Lung (tissue), 12 donors: Measurements from ENCODE around the gene TSEN34. TPM values are rescaled to one million over a fixed set of nuclear protein-coding genes. Genes with fewer than 3 reads are reported as not detected.
A peak's percentile ranks its signal among the peaks of the same experiment; 100 is the strongest.

Experiments used
- ATAC-seq: fragments of 200-7000 bp; cut with Tn5 transposase; one replicate; pipeline ENCODE4 v1.9.1; 2020; ENCODE audit warnings: moderate number of reproducible peaks; ENCODE audit not compliant: insufficient read depth, low FRiP score
- DNase-seq, 3 donors: peaks; one replicate each; pipeline ENCODE4 v3.0.0-alpha.2; 2013 to 2017
- H3K27ac ChIP-seq, 2 donors: one replicate each; pipeline ENCODE4 v1.5.1; 2013; ENCODE audit warnings: mild to moderate bottlenecking in 2 of 2, moderate library complexity in 2 of 2, control low read depth in 1 of 2, inconsistent platforms in 1 of 2, low read depth in 1 of 2, low read length in 1 of 2
- H3K27me3 ChIP-seq, 3 donors: one replicate each; pipeline ENCODE4 v1.5.1; 2013; ENCODE audit warnings: low read length in 2 of 3; ENCODE audit not compliant: control insufficient read depth in 3 of 3, insufficient read depth in 3 of 3
- H3K36me3 ChIP-seq, 4 donors: one replicate each; pipeline ENCODE4 v1.5.1; 2013; ENCODE audit warnings: low read length in 4 of 4, mild to moderate bottlenecking in 1 of 4, moderate library complexity in 1 of 4; ENCODE audit not compliant: control insufficient read depth in 4 of 4, insufficient read depth in 4 of 4
- H3K4me1 ChIP-seq, 5 donors: one replicate each; pipeline ENCODE4 v1.5.1; 2013; ENCODE audit warnings: low read length in 5 of 5, mild to moderate bottlenecking in 2 of 5, moderate library complexity in 1 of 5; ENCODE audit not compliant: control insufficient read depth in 5 of 5, insufficient read depth in 5 of 5
- H3K4me3 ChIP-seq: one replicate; pipeline ENCODE4 v1.5.1; 2013; ENCODE audit warnings: mild to moderate bottlenecking, control low read depth, moderate library complexity
- H3K9ac ChIP-seq, 2 donors: one replicate each; pipeline ENCODE4 v1.5.1; 2013; ENCODE audit warnings: low read length in 2 of 2, control low read depth in 1 of 2; ENCODE audit not compliant: insufficient read depth in 1 of 2
- H3K9me3 ChIP-seq, 4 donors: one replicate each; pipeline ENCODE4 v1.5.1; 2013; ENCODE audit warnings: low read length in 3 of 4, mild to moderate bottlenecking in 1 of 4, moderate library complexity in 1 of 4; ENCODE audit not compliant: control insufficient read depth in 4 of 4, insufficient read depth in 3 of 4
- CTCF ChIP-seq: IDR thresholded peaks from 2 replicates; pipeline ENCODE4 v1.5.1; 2012; ENCODE audit warnings: mild to moderate bottlenecking; ENCODE audit errors: control extremely low read depth, extremely low read depth
- WGBS, 2 donors: extraction: QIAGEN DNeasy Blood & Tissue Kit; methylation state at CpG; one replicate each; pipeline ENCODE4 v1.1.7; 2013; 5-methylcytosine and 5-hydroxymethylcytosine counted together
- polyA plus RNA-seq, 2 donors: library from polyadenylated mRNA; stranded (reverse); fragments of 200-250 nt; gene quantifications; one replicate each; pipeline ENCODE4 v1.2.1, GENCODE V29; 2013
- total RNA-seq, 2 donors: library from RNA; depleted of rRNA in 1 of 2; stranded (reverse); fragments of >200 nt in 1 of 2; gene quantifications; one replicate each; pipeline ENCODE4 v1.2.1, GENCODE V29; 2014 to 2021
- donor health status: control.
- donor health status: control.
- donor health status: Bipolar disorder and iron deficiency.
- donor health status: healthy.
- donor health status: DM: yes; HTN: yes; CAD: no.

Gene TSEN34
- total and polyA plus RNA-seq, 4 donors = 38.0 to 102 (median 55.2) TPM

- Histone ChIP-seq H3K9me3 (no peaks in the 10 kb centered on the region), H3K27ac (peak overlapping the region in 1 of 2 donors; percentile 5), H3K9ac (peak overlapping the region; percentile 72 to 85), H3K27me3 (no peaks in the 10 kb centered on the region), H3K4me1 (peaks cover 9 to 24% (median 18%) of the 10 kb centered on the region in 5 donors), H3K4me3 (peak overlapping the region; percentile 16), H3K36me3 (peaks cover 27 to 52% (median 36%) of the 10 kb centered on the region in 4 donors)
- DNase-seq = no peak
- TF ChIP-seq CTCF = no peak
- ATAC-seq = no peak
- 66 to 69% methylated on average over 13 of the region's 13 CpGs for whole genome bisulfite sequencing, 2 donors
Observed at GRCh38 chr19:54201980-54202379, 10.9 kb downstream of the TSEN34 start.

DNA sequence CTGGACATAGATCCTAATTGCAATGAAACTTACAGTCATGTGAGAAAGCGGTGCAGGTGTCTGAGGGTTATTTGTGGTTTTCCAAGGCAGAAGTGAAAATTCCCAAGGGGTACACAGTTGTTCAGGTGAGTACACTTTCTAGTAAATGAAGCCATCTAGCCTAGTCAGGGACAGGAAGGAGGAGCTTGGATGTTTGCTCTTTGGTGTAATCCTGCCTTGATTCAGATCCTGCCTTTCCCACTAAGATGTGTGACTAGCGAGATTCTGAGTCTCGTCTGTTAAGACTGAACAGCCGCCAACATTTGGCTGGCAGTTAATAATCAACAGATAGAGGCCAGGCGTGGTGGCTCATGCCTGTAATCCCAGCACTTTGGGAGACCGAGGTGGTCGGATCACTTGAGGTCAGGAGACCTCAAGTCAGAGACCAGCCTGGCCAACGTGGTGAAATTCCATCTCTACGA lies 12.1 kb downstream of the TSEN34 start:
- DNase-seq (peak in 1 of 3 donors; percentile 4), ATAC-seq (no peak)
- WGBS, 2 donors = 57 to 73% methylated on average over 9 of the region's 9 CpGs
- H3K27me3 ChIP-seq = no peaks in the 10 kb centered on the region
- peak overlapping the region; percentile 23 for H3K4me3 ChIP-seq
- H3K4me1 ChIP-seq = peaks cover 16 to 34% (median 21%) of the 10 kb centered on the region in 5 donors
- peaks cover 31 to 55% (median 43%) of the 10 kb centered on the region in 4 donors for H3K36me3 ChIP-seq
- no peak for TF ChIP-seq CTCF
- H3K27ac ChIP-seq = peak overlapping the region in 1 of 2 donors; percentile 54
- H3K9me3 ChIP-seq = no peaks in the 10 kb centered on the region
- H3K9ac ChIP-seq = peak overlapping the region in 1 of 2 donors; percentile 72

DNA sequence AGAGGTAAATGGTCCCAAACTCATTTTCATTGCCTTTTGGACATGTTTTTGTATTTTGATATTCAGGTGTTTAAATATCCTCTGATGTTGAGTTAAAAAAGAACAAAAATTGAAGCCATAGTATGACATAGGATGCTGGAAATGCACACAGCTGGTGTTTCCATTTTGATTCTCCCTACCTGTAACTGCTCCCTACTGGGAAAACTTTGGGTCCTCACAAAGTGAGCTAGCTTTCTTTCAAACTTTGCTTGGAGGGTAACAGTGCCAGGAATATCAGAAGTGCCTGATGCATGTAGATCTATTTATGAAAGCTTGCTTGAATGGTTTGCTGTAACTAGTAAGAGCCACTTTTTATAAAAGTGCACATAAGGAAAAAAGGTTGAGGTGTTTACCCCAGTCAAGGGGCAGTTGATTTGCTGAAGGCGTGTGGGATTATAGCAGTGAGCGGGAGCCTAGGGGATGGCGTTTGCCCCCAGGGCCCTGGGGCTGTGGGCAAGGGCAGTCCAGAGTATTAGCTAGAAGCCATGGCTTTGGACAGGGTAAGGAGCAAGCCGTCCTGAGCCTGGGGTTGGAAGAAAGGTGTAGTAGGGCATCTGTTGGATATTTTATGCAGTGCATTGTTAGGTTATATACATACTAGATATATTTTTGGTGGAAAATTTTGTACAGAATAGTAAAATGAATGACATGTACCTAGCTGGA lies 13.8 kb downstream of the TSEN34 start:
- ATAC-seq (no peak), DNase-seq (no peak)
- no peak for TF ChIP-seq CTCF
- Histone ChIP-seq H3K4me3 (no peak overlapping the region), H3K36me3 (peaks cover 31 to 55% (median 44%) of the 10 kb centered on the region in 4 donors), H3K9me3 (no peaks in the 10 kb centered on the region), H3K9ac (no peak overlapping the region), H3K27me3 (no peaks in the 10 kb centered on the region), H3K4me1 (peaks cover 20 to 51% (median 34%) of the 10 kb centered on the region in 5 donors), H3K27ac (peak overlapping the region in 1 of 2 donors; percentile 61)
- 73 to 80% methylated on average over 4 of the region's 4 CpGs for WGBS, 2 donors
